HG03095 (cell line): ENCODE results near the gene CITED4.

ENCODE experiments used
- ATAC-seq: cut with Tn5 transposase; IDR thresholded peaks from one replicate; pipeline ENCODE4 v1.9.1; 2021; ENCODE audit warnings: moderate library complexity; ENCODE audit not compliant: unreplicated experiment

Gene CITED4

DNA sequence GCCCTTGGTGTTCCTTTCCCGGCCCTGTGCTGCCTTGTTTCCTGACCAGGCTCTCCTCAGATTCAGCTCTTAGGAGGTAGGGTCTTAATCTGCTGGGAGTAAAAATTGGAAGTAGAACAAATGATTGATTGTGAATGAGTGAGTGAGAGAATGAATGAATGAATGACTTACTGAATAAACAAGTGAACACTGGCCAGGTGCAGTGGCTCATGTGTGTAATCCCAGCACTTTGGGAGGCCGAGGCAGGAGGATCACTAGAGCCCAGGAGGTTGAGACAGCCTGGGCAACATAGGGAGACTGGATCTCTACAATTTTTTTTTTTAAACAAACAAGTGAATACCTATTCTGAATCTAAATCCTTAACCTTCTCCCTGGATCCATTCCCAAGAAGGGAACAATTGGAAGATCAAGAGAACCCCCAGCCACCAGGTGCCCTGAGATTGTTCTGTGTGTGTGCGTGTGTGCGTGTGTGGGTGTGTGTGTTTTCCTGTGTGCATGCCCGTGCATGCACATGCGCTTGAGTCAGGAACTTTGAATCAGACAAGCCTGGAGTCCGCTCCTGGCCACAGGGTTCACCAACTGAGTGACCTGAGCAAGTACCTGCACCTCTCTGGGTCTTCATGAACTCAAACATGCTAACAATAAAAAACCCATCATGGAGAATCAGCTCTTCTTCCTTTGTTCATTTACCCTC is 24.3 kb upstream of the CITED4 start:
- ATAC-seq, result no peak

DNA sequence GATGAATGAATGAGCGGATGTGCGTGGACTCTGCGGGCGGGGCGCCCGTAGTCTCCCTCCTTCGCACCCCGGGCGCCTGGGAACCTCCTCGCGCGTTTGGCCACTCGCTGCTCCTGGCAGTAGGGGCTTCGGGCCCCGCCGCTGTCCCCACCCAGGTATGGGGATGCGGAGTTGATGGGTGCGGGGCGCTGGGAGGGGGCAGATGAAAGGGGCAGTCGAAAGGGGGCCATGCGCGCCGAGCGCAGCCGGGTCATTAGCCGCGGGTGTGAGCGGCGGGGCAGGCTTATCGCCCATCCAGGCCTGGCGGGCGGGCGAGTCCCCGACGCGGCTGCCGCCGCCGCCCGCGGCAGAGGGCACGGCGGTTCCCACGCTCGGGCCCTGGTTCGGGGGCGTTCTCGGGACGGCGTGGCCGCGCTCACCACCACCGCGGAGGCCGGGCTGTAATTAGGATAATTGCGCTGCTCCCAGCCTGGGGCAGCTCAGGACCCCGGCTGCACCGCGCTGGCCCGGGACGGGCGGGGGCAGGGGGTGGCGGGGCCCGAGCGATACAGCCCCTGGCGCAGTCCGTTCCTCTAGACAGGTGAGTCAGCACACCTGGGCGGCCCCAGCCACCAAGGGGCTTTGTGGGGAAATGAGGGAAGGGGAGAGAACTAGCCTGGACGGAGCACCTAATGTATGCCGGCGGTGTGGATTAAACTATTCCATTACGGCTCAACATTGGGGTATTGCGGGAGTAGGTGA is 22.1 kb upstream of the CITED4 start:
- ATAC-seq, result no peak

DNA sequence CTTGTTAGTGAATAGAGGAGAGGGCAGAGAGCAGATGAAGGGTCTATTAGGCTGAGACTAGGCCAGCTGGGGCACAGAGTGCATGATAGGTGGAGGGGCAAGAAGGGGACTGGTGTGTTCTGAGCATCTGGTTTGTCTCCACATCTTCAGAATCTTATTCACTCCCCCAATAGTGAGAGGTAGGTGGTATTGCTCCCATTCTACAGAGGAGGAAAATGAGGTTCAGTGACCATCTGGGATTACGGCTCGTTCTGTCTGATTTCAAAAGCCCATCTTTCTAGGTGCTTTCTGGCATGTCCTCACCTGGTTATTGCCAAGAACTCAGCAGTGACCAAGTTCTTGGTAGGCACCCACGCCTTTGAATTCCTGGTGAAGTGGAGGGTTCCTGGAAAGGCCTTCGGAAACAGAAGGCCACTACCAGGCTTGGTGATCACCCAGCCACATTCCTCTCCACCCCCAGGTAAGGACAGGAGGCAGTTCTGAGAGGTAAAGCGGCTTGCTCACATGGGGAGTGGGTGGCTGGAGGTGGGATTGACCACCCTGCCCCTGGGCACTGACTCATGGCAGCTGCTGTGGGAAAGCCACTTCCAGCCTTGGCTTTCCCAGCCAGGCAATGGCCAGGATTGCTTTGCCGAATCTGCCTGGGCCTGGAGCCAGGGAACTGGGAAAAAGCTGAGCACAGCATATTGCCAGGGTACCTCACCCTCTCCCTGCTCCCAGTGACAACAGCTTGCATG is 18.8 kb upstream of the CITED4 start:
- ATAC-seq, result no peak

DNA sequence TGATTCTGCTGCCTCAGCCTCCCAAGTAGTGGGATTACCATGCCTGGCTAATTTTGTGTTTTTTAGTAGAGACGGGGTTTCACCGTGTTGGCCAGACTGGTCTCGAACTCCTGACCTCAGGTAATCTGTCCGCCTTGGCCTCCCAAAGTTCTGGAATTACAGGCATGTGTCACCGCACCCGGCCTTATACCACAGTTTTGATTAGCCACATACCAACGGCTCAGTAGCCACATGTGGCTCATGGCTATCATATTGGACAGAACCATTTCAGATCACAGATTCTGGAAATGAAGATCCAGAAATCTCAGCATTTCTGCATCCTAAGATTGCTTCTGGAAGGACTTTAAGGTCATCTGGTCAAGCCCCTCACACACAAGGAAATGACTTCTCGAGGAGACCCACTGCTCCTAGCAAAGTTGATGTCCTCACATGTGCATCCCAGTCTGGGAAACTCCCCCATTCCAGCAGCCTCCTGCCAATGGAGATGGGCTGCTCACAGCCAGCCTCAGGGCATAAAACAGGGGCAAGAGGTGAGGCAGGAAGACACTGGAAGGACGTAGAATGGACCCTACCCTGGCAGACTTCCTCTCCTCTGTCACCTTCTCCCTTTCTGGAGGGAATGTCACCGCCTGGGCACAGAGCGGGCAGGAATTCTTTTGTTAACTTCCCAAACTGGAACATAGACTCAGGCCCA is 17.5 kb upstream of the CITED4 start:
- ATAC-seq, result no peak

DNA sequence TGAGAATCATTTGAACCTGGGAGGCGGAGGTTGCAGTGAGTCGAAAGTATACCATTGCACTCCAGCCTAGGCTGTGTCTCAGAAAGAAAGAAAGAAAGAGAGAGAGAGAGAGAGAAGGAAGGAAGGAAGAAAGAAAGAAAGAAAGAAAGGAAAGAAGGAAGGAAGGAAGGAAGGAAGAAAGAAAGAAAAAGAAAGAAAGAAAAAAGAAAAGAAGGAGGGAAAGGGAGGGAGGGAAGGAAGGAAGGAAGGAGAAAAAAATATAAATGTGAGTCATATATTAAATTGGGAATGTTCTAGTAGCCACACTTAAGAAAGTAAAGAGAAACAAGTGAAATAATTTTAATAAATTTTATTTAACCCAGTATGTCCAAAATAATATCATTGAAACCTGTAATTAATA is 16.7 kb upstream of the CITED4 start:
- ATAC-seq, result no peak

DNA sequence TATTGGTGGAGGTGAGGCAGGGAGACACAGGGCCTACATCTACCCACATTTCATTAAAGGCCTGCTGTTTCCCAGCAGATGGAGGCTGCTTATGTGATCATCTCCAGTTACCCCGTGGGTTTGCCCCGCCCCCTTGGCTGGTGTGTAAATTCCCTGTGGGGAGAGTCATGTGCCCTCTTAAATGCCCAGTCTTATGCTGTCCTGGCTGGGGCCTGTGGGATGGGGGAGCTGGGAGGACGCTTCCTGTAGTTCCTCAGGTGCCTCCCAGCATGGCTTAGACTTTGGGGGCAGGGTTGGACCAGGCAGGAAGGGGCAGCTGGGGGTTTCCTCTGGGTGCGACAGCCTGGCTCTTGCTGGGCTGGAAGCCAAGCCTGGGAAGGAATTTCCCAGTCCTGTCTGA is 15.5 kb upstream of the CITED4 start:
- no peak for ATAC-seq

DNA sequence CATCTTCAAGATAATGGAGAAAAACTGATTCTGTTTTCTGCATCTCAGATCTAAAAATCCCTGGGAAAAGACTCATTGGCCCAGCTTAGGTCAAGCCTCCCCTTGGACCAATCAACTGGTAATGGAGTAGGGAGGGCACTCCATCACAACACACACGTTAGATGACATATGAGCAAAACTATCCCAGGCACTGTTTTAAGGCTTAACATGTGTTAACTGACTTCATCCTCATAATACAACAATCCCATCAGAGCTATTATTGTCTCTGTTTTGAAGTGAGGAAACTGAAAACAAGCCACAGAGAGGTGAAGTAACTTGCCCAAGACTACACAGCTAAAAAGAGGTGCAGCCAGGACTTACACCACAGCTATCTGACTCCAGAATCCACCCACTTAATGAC is 14.7 kb upstream of the CITED4 start:
- ATAC-seq, result no peak

DNA sequence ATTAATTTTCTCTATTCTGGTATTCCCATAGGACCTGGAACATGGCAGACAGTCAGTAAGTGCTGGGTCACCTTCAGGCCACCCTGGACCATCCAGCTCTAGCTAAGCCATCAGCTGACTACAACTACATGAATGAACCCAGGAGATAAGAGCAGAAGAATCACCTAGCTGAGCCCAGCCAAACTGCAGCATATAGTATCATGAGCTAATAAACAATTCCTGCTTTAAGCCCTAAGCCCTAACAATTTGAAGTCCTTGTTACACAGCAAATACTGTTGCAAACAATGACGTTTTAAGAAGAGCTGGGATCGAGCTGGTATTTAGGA is 14.2 kb upstream of the CITED4 start:
- no peak for ATAC-seq

DNA sequence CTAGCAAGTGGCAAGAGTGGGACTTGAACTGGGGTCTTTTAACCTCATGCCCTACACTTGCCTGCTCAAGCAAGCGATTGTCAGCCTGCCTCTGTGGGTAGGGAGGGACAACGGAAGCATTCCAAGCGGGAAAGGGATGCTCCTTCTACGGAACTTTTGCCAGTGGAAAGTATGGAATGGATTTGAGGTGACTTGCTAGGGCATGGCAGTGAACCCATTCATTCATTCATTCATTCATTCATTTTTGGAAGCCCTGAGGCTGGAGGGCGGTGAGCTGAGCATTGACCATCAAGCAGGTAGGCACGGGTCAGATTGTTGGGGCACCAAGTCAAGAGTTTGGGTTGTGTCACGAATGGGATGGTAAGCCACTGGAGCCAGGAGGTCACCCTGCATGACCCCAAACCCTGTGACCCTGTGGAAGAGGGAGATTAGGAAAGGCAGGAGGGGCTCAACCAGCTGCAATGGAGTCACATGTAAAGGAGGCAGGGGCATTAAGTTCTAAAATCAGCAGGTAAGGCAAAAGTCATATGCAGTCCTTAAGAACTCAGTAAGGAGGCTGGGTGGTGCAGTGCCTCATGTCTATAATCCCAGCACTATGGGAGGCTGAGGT is 11.8 kb upstream of the CITED4 start:
- no peak for ATAC-seq

DNA sequence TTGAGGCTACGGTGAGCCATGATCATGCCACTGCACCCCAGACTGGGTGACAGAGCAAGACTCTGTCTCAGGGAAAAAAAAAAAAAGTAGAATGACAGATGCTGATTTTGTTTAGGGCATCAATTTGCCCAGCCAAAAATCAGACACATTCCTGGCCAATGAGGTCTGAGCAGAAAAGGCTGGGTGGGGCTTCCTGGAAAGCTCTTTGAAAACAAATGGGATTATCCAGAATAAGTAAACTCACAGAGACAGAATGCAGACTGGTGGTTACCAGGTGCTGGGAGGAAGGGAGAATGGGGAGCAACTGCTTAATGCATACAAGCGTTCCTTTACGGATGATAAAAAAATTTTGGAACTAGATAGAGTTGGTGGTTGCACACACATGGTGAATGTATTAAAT is 10.1 kb upstream of the CITED4 start:
- no peak for ATAC-seq

DNA sequence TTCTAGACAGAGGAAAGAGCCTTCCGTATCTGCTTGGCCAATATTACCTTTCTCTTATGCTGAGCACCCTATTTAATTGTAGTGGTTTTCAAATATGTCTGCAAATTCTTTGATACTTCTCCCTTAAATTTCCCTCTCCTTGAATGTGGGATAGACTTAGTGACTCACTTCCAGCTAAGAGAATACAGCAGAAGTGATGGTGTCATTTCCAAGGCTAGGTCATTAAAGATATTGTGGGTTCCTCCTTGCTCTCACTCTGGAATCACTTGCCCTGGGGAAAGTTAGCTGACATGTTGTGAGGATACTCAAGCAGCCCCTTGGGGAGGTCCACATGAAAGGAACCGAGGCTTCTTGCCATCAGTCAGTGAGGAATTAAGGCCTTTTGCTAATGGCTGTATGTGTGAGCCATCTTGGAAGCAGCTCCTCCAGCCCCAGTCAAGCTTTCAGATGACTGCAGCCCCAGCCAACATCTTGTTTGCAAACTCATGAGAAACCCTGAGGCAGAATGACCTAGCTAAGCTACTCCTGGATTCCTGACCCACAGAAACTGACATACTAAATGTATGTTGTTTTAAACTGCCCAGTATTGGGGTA is 8.1 kb upstream of the CITED4 start:
- ATAC-seq, result no peak

DNA sequence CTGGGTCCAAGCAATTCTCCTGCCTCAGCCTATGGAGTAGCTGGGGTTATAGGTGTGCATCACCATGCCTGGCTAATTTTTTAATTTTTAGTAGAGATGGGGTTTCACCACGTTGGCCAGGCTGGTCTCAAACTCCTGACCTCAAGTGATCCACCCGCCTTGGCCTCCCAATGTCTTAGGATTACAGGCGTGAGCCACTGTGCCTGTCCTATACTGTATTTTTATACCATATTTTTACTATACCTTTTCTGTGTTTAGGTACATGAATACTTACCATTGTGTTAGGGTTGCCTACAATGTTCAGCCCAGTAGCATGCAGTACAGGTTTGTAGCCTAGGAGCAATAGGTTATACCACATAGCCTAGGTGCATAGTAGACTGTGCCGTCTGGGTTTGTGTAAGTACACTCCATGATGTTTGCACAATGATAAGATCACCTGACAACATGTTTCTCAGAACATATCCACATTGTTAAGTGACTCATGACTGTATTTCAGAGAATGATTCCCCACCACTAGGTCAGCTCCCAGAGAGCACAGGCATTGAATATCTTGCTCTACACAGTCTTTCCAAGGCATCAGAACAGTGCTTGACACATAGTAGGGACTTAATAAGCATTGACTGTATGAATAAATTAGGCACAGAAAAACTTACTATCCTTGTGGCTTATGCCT is 6.0 kb upstream of the CITED4 start:
- no peak for ATAC-seq

DNA sequence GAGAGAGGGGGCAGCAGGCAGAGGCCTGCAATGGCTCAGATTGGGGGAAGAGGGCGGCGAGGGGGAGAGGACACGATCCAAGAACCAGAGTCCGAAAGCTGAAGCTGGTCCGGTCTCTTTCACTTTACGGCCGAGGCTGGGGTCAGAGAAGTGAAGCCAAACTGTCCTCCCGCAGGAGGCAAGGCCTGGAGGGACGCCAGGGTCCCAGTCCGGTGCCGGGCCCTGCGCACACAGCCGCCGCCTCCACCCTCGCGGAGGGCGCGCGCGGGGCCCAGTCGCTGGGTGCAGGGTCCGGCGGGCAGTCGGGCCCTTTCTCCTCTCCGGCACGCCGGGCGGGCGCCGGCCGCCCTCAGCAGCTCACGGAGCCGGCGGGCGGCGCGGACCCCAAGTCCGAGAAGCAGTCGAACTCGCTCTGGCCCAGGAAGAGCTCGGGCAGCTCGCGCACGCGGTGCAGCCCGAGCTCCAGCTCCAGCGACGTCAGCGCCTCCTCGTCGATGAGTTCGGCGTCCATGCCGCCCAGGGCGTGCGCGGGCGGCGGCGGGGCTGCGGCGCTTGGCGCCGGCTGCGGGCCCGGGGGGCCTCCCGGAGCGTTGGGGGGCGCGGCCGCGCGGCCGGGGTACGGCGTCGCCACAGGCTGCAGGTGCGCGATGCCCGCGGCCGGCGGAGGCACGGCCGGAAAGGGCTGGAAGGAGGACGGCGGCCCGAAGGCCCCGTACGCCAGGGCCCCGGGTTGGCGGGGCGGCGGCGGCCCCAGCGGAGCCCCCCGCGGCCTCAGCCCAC is 749 bp downstream of the CITED4 start:
- no peak for ATAC-seq

DNA sequence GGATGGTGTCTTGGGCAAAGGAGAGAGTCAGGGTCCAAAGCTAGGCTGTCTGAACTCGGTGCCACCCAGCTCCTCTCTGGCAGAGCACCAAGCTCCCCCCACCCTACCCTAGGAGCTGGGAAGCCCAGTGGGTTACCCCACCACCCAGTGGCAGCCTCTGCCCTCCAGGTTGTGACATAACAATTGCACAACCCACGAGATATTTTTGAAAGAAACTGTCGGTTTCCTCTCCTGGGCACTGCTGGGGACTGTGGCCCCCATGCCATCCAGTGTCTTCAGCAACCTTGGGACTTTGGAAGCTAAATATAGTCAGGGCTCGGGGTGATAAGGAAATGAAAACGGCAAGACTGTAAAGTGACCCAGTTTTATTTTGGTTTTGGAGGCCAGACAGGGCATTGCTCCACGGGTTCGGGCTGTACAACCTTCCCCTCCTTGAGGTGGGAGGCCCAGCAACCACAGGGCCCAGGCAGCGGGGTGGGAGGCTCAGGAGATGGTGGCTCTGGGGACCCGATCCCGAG is 1.4 kb downstream of the CITED4 start:
- no peak for ATAC-seq

DNA sequence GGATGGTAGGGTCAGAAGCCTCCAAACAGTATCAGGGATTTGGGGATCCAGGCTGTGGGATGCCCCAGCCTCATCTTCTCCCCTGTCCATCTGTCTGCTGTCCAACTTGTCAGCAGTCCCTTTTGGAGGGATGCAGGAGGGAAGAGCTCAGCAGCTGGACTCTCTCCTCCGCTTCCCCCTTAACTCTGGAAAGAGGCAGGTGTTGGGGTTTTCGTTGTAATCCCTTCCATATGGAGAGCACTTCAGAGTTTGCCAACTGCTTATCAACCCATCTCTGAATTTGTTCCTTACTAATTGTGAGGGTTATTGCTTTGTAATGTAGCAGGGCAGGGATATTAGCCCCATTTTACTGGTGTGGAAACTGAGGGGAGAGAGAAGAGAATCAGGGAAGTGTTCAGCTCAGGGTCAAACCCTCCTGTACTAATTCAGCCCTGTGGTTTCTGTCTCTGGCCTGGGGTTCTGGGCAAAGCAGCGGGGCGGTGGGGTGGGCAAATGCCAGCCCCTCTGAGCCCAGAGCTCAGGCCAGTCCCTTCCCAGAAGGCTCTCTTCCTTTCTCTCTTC is 3.2 kb downstream of the CITED4 start:
- no peak for ATAC-seq

DNA sequence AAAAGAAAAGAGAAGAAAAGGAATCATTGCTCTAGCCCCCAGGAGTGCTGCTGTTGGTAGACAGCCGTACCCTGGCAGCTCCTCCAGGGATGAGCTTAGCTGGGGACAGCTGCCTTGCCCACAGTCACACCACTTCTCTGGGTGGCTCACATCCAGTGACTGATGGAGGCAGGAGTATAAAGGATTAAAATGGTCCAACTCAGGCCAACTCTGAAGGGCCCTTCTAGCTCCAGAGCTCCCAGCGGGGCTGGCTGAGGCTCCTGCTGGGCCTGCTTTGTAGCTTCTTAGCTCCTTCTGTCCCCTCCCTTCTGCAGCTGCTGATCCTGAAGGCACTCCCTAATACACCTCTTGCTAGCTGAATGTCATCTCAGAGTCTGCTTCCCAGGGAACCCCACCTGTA is 4.4 kb downstream of the CITED4 start:
- ATAC-seq, result no peak

DNA sequence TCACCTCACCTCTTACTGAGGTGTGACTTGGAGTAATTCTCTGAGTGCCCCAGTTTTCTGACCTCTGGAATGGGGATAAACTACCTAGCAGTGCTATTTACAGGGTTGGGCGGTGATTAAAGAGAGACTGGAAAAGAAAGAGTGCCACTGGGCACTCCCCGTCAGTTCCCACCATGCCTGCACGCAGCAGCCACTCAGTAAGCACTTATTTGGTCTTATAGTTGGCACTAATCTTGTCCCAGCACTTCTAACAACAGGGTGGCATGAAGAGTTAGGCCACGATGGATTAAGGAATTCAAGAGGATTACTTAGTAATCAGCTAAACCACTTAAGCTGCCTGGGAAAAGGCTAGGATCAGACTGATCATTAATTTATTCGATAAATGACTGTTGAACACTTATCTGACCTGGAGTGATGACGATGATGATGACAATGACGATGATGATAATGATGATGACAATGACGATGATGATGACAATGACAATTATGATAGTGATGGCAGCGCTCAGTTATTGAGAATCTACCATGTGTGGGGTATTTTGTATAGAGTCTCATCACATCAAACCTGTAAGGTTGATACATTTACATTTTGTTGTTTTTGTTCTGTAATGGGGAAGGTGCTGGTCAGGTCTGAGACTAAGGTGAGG is 5.4 kb downstream of the CITED4 start:
- no peak for ATAC-seq

DNA sequence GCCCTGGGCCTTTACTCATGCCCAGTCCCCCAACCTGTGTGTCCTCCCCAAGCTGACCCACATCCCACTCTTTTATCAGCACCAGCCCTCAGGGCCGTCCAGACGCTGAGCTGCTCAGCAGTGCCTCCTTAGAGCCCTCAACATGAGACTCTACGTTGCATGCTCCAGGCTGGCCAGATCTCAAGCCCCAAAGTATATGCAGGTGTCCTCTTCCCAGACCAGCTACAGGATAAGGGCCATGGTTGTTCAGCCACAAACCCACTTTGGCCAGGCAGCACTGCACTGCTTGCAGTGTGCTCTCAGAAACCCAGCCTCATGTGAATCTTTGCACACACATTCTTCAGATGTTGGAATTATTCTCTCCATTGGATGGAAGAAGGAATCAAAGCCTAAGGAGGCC is 6.0 kb downstream of the CITED4 start:
- ATAC-seq, result no peak
